ENCODE data around the gene CITED4. TPM values are rescaled to one million over a fixed set of nuclear protein-coding genes. Genes with fewer than 3 reads are reported as not detected.
A peak's percentile ranks its signal among the peaks of the same experiment; 100 is the strongest.

CITED4 gene
- total and polyA plus RNA-seq, 9 of the 15 experiments (the other 6 are each of a cell fraction or from before 2014, with no cell fraction given), result 0.11 to 1.2 (median 0.17) TPM; not detected in 2

GRCh38 chr1:40876436-40876761 lies 14.2 kb upstream of the CITED4 start:
- Histone ChIP-seq H3K4me3 (no peak overlapping the region), H2AFZ (ENCODE audit: low read depth, low read length) (peak overlapping the region; percentile 6; the same call in 1 of the 2 replicates), H3K4me1 (replicated peaks in 1 of 2; ENCODE audit: control insufficient read depth in 2 of 2, insufficient read depth in 2 of 2, low read length in 2 of 2) (peaks cover 29 to 37% of the 10 kb centered on the region in 2 experiments; a peak in 4 of 5 replicates), H3K27me3 (ENCODE audit: control insufficient read depth in 2 of 2, insufficient read depth in 2 of 2, low read length in 2 of 2) (no peaks in the 10 kb centered on the region; a peak in 1 of 5 replicates), H3K9me3 (replicated peaks; ENCODE audit: control insufficient read depth, insufficient read depth, low read depth, low read length) (no peaks in the 10 kb centered on the region), H3K4me2 (ENCODE audit: insufficient read depth, low read length) (peak overlapping the region; percentile 22), H4K20me1 (replicated peaks; ENCODE audit: control insufficient read depth, insufficient read depth, low read length) (no peaks in the 10 kb centered on the region), H3K9ac (ENCODE audit: insufficient read depth in 1 of 2, low read depth in 2 of 2, low read length in 2 of 2) (no peak overlapping the region), H3K36me3 (ENCODE audit: control insufficient read depth, insufficient read depth, low read length) (no peaks in the 10 kb centered on the region), H3K79me2 (ENCODE audit: control insufficient read depth, insufficient read depth, low read length) (no peaks in the 10 kb centered on the region), H3K9me1 (ENCODE audit: control insufficient read depth, insufficient read depth, low read length) (no peaks in the 10 kb centered on the region), H3K27ac (ENCODE audit: extremely low read depth, low read depth, low read length) (peak overlapping the region; percentile 44; the same call in 2 of the 3 replicates)
- peak; percentile 49 to 81 (median 66) for DNase-seq (ENCODE audit: extremely low read depth in 1 of 4, low spot score in 3 of 4)
- in situ Hi-C loops (cut with MboI) (no loop called here), intact Hi-C loops (cut with micrococcal nuclease) (no loop called here)
- ChIA-PET POLR2A (interaction anchor here (0.6 to 5.0 kb wide), 11 partner anchors 9 to 370 kb away, joined by 3 to 16 read pairs (median 4); no protein-coding TSS in a partner anchor), CTCF (ENCODE audit: low intra/inter-chr PET ratio) (no interaction called here)
- FAIRE-seq, result peak; percentile 71
- ATAC-seq, result peak; percentile 74
- BruUV-seq (replicated peaks), result no TSS peak
- WGBS (ENCODE audit: insufficient coverage, low coverage, missing lambda C conversion rate), result 9% methylated on average over 2 of the region's 2 CpGs
- TF ChIP-seq GATAD2B (IDR thresholded peaks at IDR 0.05; ENCODE audit: borderline replicate concordance), result no peak
- peak; percentile 43; the same call in 1 of the 2 replicates for TF ChIP-seq TAL1 (IDR thresholded peaks at IDR 0.05)
- no peak for TF ChIP-seq SREBF2 (CRISPR knock-in tag; IDR thresholded peaks at IDR 0.05)
- TF ChIP-seq BCL6 (CRISPR knock-in tag; IDR thresholded peaks at IDR 0.05), result no peak
- TF ChIP-seq EP400 (IDR thresholded peaks at IDR 0.05), result no peak
- TF ChIP-seq ZNF3 (CRISPR knock-in tag; IDR thresholded peaks at IDR 0.05), result no peak
- no peak for TF ChIP-seq ELK3 (CRISPR knock-in tag; IDR thresholded peaks at IDR 0.05)
- TF ChIP-seq ZNF395 (CRISPR knock-in tag; IDR thresholded peaks at IDR 0.05), result no peak
- TF ChIP-seq ATF3 (IDR thresholded peaks at IDR 0.05), result no peak
- 0 out of 2 replicates have a peak, but pooled peaks have one; percentile 3 for TF ChIP-seq ATF3 (CRISPR knock-in tag; conservative IDR thresholded peaks at IDR 0.05)
- no peak for TF ChIP-seq ZNF584 (CRISPR knock-in tag; IDR thresholded peaks at IDR 0.05; ENCODE audit: low read depth)
- TF ChIP-seq MAFF (IDR thresholded peaks at IDR 0.05; ENCODE audit: low read length), result no peak
- TF ChIP-seq ZNF583 (CRISPR knock-in tag; IDR thresholded peaks at IDR 0.05), result peak; percentile 74; the same call in 1 of the 2 replicates
- no peak for TF ChIP-seq HDGF (IDR thresholded peaks at IDR 0.05)
- TF ChIP-seq ZKSCAN1 (IDR thresholded peaks at IDR 0.05; ENCODE audit: low read depth, low read length), result no peak
- peak; percentile 39; the same call in 1 of the 2 replicates for TF ChIP-seq SMAD4 (CRISPR knock-in tag; conservative IDR thresholded peaks at IDR 0.05)
- no peak for TF ChIP-seq NCOA2 (IDR thresholded peaks at IDR 0.05; ENCODE audit: partially characterized antibody in 2 of 2)
- no peak for TF ChIP-seq NCOA1 (IDR thresholded peaks at IDR 0.05; ENCODE audit: low read depth)
- peak; percentile 68 for TF ChIP-seq TFAP4 (CRISPR knock-in tag; IDR thresholded peaks at IDR 0.05; ENCODE audit: borderline replicate concordance)
- no peak for TF ChIP-seq MAZ (CRISPR knock-in tag; conservative IDR thresholded peaks at IDR 0.05 in 1 of 2, IDR thresholded peaks at IDR 0.05 in 1 of 2)
- no peak for TF ChIP-seq TSC22D4 (tag; IDR thresholded peaks at IDR 0.05)
- peak; percentile 52; the same call in 1 of the 2 replicates for TF ChIP-seq TCF3 (CRISPR knock-in tag; IDR thresholded peaks at IDR 0.05)

Data from K562 (cell line).